ENCODE measurements around the gene PTPMT1. TPM values are rescaled to one million over a fixed set of nuclear protein-coding genes. Genes with fewer than 3 reads are reported as not detected.
"Not testable (repeated sequence)": the region's sequence is repeated elsewhere in the genome, so short reads cannot be mapped to it uniquely, and the experiment has no call there.

PTPMT1 gene
- polyA plus RNA-seq (2013, experiment 1 of 2; ENCODE audit: insufficient read length), result 48.0 TPM
- polyA plus RNA-seq (2013, experiment 2 of 2; ENCODE audit: insufficient read length), result 49.5 TPM

- peak; percentile 79 for DNase-seq
Observed at GRCh38 chr11:47565340-47566148, at the start of gene PTPMT1. TSS of gene PTPMT1 (plus strand) at chr11:47565599. CDS start at chr11:47565623, 24 bp downstream.

- DNase-seq, result no peak
Observed at GRCh38 chr11:47516155-47516554, 49.2 kb upstream of the PTPMT1 start.

GRCh38 chr11:47516984-47517853 lies 48.2 kb upstream of the PTPMT1 start:
- DNase-seq, result no peak

- DNase-seq, result no peak
Observed at GRCh38 chr11:47518212-47518964, 47.0 kb upstream of the PTPMT1 start.

- peak; percentile 80 for DNase-seq
Observed at GRCh38 chr11:47523490-47524225, 41.7 kb upstream of the PTPMT1 start.

GRCh38 chr11:47524291-47524874 lies 41.0 kb upstream of the PTPMT1 start:
- DNase-seq, result no peak

GRCh38 chr11:47526032-47526431 lies 39.4 kb upstream of the PTPMT1 start:
- not testable (repeated sequence) for DNase-seq

- DNase-seq, result no peak
Observed at GRCh38 chr11:47527186-47527585, 38.2 kb upstream of the PTPMT1 start.

- no peak for DNase-seq
Observed at GRCh38 chr11:47529951-47530350, 35.4 kb upstream of the PTPMT1 start.

GRCh38 chr11:47530721-47531120 lies 34.7 kb upstream of the PTPMT1 start:
- DNase-seq, result not testable (repeated sequence)

GRCh38 chr11:47531666-47532065 lies 33.7 kb upstream of the PTPMT1 start:
- no peak for DNase-seq

GRCh38 chr11:47532597-47533213 lies 32.7 kb upstream of the PTPMT1 start:
- DNase-seq, result no peak

GRCh38 chr11:47533690-47534151 lies 31.7 kb upstream of the PTPMT1 start:
- peak; percentile 82 for DNase-seq

- no peak for DNase-seq
Observed at GRCh38 chr11:47534704-47535251, 30.6 kb upstream of the PTPMT1 start.

- no peak for DNase-seq
Observed at GRCh38 chr11:47536915-47537314, 28.5 kb upstream of the PTPMT1 start.

- DNase-seq, result no peak
Observed at GRCh38 chr11:47538741-47539565, 26.4 kb upstream of the PTPMT1 start.

- no peak for DNase-seq
Observed at GRCh38 chr11:47539681-47540039, 25.7 kb upstream of the PTPMT1 start.

- DNase-seq, result no peak
Observed at GRCh38 chr11:47541070-47541469, 24.3 kb upstream of the PTPMT1 start.

- DNase-seq, result no peak
Observed at GRCh38 chr11:47545298-47545697, 20.1 kb upstream of the PTPMT1 start.

GRCh38 chr11:47546274-47546673 lies 19.1 kb upstream of the PTPMT1 start:
- not testable (repeated sequence) for DNase-seq
